Occipital lobe (tissue), 2 donors: ENCODE data around the gene BMP6. TPM values are rescaled to one million over a fixed set of nuclear protein-coding genes. Genes with fewer than 3 reads are reported as not detected.

Source experiments
- DNase-seq: peaks from one replicate; lab custom pipeline; 2025; lab: John Stamatoyannopoulos, UW
- total RNA-seq: library from RNA; depleted of rRNA; stranded (reverse); fragments of >200 nt; gene quantifications from one replicate; pipeline ENCODE4 v1.2.3, GENCODE V29; 2014

The BMP6 gene
- total RNA-seq, 1 donor from 2014 or later = 6.9 TPM

GRCh38 chr6:7902867-7903266 lies 177.0 kb downstream of the BMP6 start:
- no peak for DNase-seq

- DNase-seq = no peak
Observed at GRCh38 chr6:7903673-7904072, 177.8 kb downstream of the BMP6 start.

DNA sequence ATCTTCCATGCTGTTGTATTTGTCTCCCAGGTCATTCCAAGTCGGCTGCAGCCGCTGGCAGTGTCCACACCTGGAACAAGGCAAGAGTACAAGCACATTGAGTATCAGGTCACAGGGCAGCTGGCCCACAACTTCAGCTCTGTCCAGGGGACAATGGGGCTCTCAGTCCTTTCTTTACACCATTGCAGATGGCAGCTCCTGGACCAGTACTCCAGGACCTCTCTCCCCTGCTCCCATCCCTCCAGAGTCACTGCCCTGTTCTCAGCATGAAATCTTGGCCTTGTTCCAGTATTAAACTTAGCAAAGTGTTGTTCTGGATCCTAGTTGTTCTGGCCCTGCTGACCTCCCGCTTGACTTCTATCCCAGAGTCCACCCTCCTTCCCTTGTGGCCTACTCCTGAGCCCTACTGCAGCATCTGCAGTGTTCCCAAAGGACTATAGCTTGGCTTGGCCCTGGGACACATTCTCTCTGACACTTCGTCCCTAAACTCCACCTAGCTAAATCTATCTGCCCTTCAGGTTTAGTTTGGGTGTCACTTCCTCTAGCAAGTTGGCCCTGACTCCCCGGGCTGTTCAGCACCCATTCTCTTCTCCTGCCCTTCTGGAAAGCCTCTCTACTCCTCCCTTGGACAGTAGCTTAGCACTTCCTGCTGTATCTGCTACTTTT lies 178.9 kb downstream of the BMP6 start:
- no peak for DNase-seq

GRCh38 chr6:7905416-7905815 lies 179.5 kb downstream of the BMP6 start:
- no peak for DNase-seq

DNA sequence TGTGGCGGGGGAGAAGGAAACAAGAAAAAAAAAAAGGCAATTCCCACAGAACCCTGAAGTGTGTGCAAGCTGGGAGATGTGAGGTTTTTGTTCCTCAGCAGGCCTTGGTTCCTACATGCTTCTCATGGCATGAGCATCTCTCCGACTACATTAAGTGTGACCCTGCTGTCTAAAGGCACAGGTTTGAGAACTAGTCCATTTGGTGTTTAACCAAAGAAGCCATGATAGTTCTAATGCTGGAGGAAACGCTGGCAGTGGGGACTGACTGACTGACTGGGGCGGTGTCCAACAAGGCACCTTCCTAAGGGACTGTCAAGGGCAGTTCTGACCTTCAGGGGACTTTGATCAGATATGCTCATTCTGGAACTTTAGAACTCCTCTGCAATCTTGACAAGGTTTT lies 180.8 kb downstream of the BMP6 start:
- DNase-seq = no peak

GRCh38 chr6:7907159-7907558 lies 181.3 kb downstream of the BMP6 start:
- no peak for DNase-seq

- DNase-seq = no peak
Observed at GRCh38 chr6:7909323-7910276, 183.7 kb downstream of the BMP6 start.

GRCh38 chr6:7910298-7910653 lies 184.4 kb downstream of the BMP6 start:
- no peak for DNase-seq

- peak; percentile 66 for DNase-seq
Observed at GRCh38 chr6:7910654-7911344, 184.9 kb downstream of the BMP6 start, which contains the start of gene TXNDC5. TXNDC5 (minus strand) TSS chr6:7910788; CDS start chr6:7910776, 12 bp downstream.

- no peak for DNase-seq
Observed at GRCh38 chr6:7911345-7911725, 185.4 kb downstream of the BMP6 start.

- no peak for DNase-seq
Observed at GRCh38 chr6:7912024-7912423, 186.1 kb downstream of the BMP6 start.

GRCh38 chr6:7912736-7913517 lies 187.0 kb downstream of the BMP6 start:
- no peak for DNase-seq

DNA sequence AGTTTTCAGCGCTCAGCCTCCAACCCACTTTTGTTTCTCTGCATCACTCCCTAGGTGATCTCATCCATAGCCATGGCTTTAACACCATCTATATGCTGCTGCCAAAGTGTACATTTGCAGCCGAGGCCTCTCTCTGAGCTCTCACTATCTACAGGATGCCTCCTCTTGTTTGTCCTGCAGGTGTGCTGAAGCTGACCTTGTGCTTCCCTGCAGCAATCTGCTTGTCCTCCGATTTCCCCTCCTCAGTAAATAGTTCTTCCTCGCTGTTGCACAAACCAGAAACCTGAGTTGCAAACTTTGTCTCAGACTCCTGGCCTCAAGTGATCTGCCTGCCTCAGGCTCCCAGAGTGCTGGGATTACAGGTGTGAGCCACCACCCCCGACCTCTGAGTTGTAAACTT lies 188.4 kb downstream of the BMP6 start:
- no peak for DNase-seq

DNA sequence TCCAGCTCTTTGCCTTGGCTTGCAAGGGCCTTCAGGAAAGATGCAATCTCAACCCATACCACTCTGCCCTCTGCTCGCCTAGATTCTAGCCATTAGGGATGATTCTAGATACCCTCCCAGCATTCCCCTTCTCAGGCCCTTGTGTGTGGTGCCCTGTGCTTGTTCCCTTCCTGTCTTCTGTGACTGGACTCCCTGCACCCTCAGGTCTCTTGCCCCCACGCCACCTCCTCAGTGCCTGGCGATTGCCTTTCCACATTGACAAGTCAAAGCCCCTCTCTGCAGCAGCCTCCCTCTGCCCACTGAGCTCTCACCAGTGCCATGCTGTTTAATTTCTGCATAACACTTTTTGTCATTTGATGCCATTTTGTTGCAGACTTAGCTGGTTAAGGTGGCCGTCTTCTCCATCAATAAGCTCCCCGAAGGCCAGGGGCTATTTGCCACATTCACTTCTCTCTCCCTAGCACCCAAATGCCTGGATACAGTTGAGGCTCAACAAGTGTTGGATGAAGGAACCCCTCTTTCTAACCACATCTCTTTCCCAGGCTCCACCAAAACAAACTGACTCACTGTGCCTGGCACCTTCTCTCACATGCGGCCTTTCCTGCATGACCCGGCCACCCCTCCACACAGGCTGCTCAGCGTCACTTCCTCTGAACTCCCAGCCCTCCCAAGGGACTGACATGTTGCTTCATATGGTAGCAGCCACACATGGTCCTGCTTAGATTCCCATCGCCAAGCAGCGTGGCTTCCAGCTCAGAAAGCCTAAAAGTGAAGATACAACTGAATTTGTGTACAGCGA lies 189.3 kb downstream of the BMP6 start:
- no peak for DNase-seq

DNA sequence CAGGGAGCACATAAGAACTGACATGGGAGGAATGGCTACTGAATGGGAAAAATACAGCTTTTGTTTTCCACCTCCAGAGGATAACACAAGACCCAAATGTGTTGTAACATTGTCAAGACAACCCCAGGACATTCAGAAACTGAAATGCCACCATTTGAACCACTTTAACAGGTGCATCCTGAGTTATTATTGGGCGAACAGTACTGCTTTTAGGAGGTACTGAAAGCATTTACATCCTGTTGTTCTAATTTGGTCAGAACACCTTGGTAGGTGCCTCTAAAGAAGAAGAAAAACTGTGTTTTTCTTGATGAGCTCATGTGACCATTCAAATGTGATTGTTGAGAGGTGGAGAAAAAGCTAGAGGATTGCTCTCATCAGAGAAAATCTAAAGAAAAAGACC lies 191.1 kb downstream of the BMP6 start:
- no peak for DNase-seq

DNA sequence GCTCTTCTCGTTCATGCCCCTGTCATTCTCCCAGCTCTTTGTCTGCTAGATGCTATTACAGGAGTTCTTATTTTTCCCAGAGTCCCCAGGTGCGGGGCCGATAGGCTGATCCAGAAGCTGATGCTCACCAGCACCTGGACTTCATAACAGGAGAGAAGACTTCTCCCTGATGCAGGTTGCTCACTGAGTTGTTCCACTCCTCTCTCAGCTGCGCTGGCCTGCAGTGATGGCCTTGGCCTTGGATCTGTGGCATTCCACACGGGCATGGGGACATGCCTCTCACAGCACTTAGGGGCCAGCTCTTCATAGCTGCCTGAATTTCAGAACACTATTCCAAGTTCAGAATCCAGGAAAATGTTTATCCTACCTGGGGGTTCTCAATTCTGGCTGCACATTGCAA lies 191.8 kb downstream of the BMP6 start:
- DNase-seq = no peak

DNA sequence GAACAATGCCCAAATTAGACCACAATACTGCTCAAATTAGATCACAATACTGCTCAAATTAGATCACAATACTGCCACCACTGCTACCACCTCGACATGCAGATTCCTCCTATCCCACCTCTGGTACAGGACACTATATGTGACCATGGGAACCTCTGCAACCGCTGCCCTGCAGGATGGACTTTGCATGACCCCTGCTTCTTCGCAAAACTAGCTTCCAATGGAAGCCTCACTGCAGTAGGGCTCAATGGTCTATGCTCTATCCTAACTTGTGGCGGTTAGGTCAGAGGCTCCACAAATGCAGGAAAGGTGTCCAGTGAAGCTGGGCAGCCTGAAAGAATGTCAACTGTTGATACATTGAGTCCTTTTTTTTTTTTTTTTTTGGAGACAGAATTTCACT lies 192.5 kb downstream of the BMP6 start:
- no peak for DNase-seq

DNA sequence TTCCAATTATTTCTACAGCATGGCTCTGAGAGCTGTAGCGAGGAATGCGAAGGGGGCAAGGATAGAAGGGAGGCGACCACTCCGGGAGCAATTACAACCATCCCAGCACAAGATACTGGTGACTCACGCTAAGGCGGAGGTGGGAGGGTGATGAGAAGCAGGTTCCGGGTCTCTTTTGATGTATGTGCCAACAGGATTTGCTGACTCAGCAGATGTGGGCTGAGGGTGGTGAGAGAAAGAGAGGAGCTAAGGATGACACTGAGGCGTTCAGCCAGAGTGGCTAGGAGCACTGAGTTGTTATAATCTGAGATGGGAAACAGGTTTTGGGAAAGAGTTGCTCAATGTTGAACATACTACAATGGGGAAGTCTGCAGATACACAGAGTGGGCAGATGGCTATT lies 194.0 kb downstream of the BMP6 start:
- no peak for DNase-seq

- DNase-seq = no peak
Observed at GRCh38 chr6:7920425-7920824, 194.5 kb downstream of the BMP6 start.

GRCh38 chr6:7921046-7921445 lies 195.1 kb downstream of the BMP6 start:
- no peak for DNase-seq
